LNCaP clone FGC (cell line): Measurements from ENCODE around the gene SLC16A10.

ENCODE experiments used
- DNase-seq: peaks from one replicate; pipeline ENCODE4 v3.0.0-alpha.2; 2011; ENCODE audit warnings: low read depth
- H3K4me3 ChIP-seq: 2 replicates; pipeline ENCODE4 v1.5.1; 2011; ENCODE audit warnings: mild to moderate bottlenecking, low read depth, low read length, control low read depth
- TF ChIP-seq, protein P1 (sequence below): IDR thresholded peaks from 2 replicates; pipeline ENCODE4 v1.5.1; 2012; ENCODE audit warnings: mild to moderate bottlenecking; ENCODE audit not compliant: control insufficient read depth, insufficient read depth; ENCODE audit errors: extremely low read depth

SLC16A10 gene

DNA sequence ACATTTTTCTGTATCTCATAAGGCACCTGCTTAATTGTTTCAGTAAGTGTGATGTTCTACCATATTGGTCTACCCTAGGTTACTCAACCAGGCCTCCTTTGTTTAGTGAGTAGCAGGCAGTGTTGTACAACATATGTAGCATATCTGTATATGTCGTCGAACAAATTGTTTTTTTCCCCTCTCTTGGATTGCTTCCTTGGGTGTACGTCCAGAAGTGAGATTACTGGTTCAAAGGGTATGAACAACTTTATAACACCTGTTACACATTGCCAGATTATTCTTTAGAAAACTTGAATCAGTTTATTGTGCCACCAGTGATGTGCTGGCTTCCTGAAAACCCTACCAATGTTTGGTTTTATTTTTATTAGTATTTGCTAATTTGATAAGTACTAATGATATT lies 14.7 kb downstream of the SLC16A10 start:
- TF ChIP-seq, protein P1, sequence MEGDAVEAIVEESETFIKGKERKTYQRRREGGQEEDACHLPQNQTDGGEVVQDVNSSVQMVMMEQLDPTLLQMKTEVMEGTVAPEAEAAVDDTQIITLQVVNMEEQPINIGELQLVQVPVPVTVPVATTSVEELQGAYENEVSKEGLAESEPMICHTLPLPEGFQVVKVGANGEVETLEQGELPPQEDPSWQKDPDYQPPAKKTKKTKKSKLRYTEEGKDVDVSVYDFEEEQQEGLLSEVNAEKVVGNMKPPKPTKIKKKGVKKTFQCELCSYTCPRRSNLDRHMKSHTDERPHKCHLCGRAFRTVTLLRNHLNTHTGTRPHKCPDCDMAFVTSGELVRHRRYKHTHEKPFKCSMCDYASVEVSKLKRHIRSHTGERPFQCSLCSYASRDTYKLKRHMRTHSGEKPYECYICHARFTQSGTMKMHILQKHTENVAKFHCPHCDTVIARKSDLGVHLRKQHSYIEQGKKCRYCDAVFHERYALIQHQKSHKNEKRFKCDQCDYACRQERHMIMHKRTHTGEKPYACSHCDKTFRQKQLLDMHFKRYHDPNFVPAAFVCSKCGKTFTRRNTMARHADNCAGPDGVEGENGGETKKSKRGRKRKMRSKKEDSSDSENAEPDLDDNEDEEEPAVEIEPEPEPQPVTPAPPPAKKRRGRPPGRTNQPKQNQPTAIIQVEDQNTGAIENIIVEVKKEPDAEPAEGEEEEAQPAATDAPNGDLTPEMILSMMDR, result no peak
- H3K4me3 ChIP-seq, result no peak overlapping the region
- no peak for DNase-seq

DNA sequence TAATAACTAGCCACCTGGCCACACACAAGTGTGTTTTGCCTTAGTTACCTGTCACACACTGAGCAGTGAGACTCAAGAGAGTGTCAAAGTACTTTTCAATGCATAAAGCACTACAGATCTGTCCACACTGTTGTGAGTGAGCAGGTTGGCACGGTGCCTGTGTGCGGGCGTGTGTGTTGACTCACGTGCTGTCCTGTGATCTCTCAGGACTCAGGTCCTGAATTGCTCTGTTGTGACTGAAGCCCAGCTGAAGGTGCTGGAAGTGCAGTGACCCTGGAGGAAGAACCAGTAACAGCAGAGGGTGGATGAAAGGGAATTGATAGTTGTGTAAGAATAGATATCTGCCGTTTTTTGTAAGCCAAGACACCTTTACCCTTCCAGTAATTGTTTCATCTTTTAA lies 18.3 kb downstream of the SLC16A10 start:
- TF ChIP-seq, protein P1, result peak; percentile 10; the same call in 1 of the 2 replicates
- no peak overlapping the region for H3K4me3 ChIP-seq
- DNase-seq, result peak; percentile 83

- TF ChIP-seq, protein P1, result no peak
- no peak for DNase-seq
- H3K4me3 ChIP-seq, result no peak overlapping the region
These were observed 20.3 kb downstream of the SLC16A10 start for GRCh38 chr6:111107589-111107988.

DNA sequence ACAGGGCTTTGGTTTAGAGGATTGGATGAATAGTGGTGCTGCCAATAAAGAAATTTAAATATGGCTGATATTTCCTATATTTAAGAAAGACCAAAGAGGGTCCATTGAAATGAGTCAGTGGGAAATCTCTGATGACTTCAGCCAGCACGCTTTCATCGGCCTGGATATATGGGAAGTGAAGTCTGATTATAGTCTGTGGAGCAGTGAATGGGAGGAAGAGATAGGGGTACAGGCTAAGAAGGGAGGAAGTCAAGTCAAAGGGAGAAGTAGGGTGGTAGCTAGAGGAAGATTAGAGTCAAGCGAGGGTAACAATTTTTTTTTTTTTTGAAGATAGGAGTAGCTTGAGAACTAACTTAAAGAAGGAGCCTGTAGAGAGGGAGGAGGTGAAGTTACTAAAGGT lies 22.7 kb downstream of the SLC16A10 start:
- TF ChIP-seq, protein P1, result no peak
- DNase-seq, result no peak
- no peak overlapping the region for H3K4me3 ChIP-seq

DNA sequence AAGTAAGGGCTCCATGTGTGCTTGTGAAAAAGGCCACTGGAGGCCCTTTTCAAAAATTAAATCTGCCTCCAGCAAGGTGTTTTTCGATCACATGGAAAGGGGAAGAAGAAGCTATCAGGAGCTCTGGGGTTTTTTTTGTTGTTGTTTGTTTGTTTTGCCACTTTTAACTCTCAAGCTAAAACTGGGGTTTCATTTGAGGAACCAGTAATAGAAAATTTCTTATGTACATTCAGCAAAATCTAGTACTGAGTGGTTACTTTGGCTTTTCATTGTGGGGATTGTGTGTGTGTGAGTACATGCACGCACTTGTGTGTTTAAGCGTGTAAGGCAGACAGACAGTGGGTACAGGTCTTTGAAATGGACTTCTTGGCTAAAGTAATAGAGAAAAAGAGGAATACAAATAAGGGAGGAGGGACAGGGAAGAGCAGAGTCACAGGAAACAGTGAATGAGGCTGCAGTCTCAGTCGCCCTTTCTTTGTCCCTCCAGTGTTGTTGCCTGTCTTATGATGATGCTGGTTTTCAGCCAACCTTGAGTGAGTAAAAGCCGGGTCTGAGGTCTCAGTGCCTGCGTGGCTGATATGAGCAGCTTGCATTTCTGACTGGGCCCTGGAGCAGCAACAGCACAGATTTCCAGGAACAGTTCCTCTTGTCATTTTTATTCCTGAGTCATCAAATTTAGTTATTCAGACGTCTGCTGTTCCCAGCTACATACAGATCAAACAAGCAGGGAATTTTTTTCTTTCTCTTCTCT lies 26.2 kb downstream of the SLC16A10 start:
- DNase-seq, result no peak
- TF ChIP-seq, protein P1, result no peak
- H3K4me3 ChIP-seq, result no peak overlapping the region

DNA sequence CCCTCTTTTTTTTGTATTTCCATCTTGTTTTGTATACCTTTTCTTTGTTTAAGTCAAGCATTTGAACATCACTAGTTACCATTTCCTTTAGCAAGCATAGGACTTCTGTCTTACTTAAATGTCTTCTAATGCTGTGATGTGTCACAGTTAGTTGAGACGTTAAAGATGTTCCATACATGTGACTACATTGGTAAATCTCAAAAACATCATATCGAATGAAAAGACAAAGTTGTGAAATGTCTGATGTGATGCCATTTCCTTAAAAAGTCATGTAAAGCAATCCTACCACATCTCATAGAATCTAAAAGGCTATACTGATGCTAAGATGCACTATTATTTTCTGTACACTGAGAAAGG lies 26.8 kb downstream of the SLC16A10 start:
- TF ChIP-seq, protein P1, result no peak
- no peak overlapping the region for H3K4me3 ChIP-seq
- no peak for DNase-seq

DNA sequence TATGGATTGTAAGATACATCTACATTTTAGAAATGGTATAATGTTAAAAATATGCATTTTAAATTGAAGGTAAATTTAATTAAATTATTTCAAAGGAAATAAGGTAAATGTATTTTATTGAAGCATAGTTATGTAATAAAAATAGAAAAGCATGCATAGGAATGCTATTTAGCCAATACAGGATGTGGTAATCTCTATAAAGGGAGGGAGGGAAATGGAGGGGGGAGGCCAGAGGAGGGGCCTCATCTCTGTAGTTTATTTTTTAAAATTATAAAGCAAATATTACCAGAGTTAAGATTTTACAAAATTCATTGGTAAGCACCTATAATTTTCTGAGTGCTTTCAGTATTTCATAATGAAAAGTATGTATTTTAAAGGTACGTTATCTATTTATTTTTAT lies 27.2 kb downstream of the SLC16A10 start:
- no peak for DNase-seq
- TF ChIP-seq, protein P1, result no peak
- H3K4me3 ChIP-seq, result no peak overlapping the region
